GM19467 (cell line): ENCODE measurements around the gene MAPK14.
"Not testable (repeated sequence)": the region's sequence is repeated elsewhere in the genome, so short reads cannot be mapped to it uniquely, and the experiment has no call there.

Source experiments
- ATAC-seq: cut with Tn5 transposase; IDR thresholded peaks from one replicate; pipeline ENCODE4 v1.9.1; 2021; ENCODE audit warnings: mild to moderate bottlenecking, moderate library complexity; ENCODE audit not compliant: unreplicated experiment

MAPK14 gene

DNA sequence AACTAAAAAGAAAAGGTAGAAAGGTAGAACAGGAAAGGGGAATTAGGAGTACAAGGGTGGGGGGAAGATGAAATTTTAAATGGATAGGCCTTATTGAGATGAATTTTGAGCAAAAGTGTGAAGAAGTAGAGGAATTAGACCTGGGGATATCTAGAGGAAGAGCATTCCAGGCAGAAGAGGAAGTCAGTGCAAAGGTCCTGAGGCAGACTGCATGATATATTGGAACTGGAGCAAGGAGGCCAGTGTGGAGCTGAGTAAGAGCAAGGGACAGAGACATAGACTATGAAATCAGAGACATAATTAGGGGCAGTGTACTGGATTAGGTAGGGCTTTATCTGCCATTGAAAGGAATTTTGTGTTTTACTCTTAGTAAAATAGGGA, 40.4 kb downstream of the MAPK14 start:
- no peak for ATAC-seq

GRCh38 chr6:36068586-36068985, 41.0 kb downstream of the MAPK14 start:
- ATAC-seq = no peak

DNA sequence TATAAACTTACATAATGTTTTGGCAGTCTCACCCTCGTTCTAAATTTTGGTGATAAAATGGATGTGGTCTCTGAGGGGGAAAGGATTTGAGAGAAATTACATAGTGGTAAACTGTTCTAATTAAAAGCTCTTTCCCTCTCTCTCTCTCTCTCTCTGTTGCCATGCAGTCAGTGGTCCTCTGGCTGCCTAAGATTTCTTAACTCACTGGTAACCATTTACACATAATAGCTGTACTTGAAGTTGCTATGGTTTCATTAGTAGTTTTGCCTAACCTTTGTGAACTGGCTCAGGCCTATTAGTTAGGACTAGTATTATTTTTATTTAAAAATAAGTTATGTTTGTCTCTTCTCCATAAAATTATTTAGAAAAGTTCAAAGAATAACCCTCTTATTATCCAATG, 42.0 kb downstream of the MAPK14 start:
- no peak for ATAC-seq

DNA sequence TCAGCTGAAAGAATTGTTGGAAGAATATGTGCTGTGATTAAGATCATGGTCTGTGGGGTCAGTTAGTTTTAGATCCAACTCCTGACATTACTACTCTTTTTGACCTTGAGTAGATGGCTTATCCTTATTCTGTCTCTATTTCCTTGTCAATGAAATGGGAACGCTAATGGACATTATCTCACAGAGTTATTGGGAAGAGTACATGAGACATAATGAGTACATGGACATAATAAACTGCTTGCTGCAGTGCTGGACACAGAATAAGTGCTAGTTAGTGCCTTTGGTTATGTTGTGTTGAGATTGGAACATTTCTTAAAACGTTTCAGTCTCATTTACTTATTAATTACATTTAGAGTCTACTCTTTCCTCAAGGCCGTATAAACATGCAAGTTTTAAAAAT, 42.6 kb downstream of the MAPK14 start:
- no peak for ATAC-seq

GRCh38 chr6:36071281-36071680, 43.7 kb downstream of the MAPK14 start:
- ATAC-seq = no peak

GRCh38 chr6:36071714-36072113, 44.1 kb downstream of the MAPK14 start:
- no peak for ATAC-seq

DNA sequence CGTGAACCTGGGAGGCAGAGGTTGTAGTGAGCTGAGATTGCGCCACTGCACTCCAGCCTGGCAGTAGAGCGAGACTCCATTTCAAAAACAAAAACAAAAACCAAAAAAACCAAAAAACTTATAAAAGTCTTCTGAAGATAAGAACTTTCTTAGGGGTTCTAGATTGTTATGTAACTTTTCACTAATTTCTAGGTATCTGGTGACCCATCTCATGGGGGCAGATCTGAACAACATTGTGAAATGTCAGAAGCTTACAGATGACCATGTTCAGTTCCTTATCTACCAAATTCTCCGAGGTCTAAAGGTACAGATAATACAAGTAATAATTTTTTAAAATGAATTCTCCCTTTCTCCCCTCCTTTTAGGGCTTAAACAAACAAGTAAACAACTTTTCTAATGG, 45.1 kb downstream of the MAPK14 start:
- no peak for ATAC-seq

DNA sequence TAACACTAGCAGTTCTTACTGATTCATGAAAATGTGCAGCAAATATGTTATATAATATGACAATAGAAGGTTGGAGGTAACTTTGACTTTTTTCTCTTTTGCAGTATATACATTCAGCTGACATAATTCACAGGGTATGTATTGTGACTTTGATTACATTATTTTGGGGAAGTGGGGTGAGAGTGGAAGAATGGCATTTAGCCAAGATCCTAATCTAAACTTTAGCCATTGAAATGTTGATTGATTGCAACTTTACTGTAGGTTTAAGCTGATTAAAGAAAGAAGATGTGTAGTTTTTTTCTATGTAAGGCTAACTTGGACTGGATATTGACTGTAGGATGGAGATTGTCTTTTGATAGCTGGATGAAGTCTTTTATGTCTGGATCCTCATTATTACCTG, 46.0 kb downstream of the MAPK14 start:
- ATAC-seq = no peak

DNA sequence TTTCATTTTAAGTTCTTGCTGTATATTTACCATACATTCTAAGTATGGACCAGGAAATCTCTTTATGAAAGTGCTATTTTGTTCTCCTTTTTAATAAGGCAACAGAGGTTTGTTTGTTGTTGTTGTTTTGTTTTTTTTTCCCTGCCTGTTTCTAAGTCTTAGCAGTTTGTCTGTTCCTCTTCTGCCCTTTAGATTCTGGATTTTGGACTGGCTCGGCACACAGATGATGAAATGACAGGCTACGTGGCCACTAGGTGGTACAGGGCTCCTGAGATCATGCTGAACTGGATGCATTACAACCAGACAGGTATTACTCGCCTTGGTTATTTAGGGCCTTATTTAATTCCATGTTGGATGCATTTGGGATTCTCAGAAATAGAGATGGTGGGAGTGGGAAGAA, 48.0 kb downstream of the MAPK14 start:
- ATAC-seq = no peak

DNA sequence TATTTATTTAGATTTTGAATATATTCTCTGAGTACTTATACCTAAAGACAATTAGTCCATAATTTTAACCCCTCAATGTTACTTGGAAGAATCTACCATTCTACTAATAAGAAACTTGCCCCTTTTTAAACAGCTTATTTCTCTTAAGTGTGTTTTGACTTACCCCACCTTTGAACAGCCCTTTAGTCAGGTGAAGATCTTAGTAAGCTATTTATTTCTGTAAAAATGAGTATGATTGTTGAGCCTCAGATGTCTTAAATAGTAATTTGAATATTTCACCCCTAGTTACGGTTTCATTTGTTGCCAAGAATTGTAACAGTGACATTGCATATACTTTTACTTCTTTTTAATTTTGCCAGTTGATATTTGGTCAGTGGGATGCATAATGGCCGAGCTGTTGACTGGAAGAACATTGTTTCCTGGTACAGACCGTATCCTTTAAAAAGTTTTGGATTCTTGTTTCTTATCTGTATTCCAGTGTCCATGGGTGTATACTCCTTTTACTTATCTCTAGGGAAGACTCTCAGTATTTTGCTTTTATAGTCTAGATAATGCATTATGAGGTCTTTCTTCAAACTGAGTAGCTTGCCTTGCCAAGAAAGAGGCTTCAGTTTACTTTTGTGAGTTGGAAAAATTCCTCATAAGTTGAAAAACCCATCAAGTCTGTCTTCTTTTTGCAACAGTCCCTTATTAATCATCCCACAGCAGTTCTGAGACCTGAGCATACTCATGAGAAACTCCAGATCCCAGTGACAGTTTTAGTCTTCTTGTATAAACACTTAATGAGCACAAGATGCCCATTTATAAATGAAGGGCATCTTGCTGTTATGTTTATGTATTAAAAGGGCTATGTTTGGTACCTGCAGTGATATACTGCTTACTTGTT, 48.8 kb downstream of the MAPK14 start:
- no peak for ATAC-seq

DNA sequence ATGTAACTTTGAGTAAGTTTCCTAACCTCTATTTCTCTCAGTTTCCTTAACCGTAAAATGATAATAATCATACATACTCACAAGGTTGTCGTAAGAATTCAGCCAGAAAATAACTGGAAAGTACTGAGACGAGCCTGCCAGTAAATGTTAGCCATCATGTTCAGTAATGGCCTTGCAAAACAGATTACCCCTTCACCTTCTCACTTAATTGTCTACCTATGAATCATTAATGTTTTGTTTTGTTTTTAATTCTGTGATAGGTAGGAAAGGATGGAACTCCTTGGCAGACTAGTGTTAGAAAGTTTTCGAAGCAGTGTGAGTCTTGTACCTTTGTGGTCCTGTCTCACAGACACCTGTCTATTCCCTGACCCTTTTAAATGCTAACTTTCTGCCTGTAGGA, 50.6 kb downstream of the MAPK14 start:
- ATAC-seq = no peak

DNA sequence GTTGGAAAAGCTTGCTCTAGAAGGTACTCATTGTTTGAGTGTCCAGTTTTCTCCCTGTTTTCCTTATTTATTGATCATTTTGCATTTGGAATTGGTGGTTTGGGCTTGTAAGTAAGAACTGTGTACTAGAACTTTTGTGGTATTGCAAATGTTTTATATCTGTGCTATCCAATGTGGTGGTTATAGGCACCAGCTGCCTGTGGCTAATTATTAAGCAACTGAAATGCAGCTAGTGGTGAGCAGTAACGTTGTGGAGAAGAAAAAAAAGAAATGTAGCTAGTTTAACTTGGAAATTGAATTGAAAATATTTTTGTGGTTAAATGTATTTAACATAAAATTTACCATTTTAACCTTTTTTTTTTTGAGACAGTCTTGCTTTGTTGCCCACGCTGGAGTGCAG, 52.0 kb downstream of the MAPK14 start:
- ATAC-seq = no peak

DNA sequence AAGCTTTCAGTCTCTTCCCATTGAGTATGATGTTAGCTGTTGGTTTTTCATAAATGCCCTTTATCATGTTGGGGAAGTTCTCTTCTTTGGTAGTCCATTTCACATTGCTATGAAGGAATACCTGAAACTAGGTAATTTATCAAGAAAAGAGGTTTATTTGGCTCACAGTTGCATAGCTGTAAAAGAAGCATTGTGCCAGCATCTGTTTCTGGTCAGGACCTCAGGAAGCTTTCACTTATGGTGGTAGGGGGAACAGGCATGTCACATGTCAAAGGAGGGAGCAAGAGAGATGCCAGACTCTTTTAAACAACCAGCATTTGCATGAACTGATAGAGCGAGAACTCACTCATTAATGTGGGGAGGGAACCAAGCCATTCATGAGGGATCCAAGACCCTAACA, 54.7 kb downstream of the MAPK14 start:
- ATAC-seq = no peak

GRCh38 chr6:36083446-36083845, 55.8 kb downstream of the MAPK14 start:
- no peak for ATAC-seq

DNA sequence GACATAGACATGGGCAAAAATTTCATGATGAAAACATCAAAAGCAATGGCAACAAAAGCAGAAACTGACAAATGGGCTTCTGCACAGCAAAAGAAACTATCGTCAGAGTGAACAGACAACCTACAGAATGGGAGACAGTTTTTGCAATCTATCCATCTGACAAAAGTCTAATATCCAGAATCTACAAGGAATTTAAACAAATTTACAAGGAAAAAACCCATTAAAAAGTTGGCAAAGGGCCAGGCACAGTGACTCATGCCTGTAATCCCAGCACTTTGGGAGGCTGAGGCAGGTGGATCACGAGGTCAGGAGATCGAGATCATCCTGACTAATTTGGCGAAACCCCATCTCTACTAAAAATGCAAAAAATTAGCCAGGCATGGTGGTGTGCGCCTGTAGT, 60.6 kb downstream of the MAPK14 start:
- ATAC-seq = not testable (repeated sequence)

- no peak for ATAC-seq
Measured at GRCh38 chr6:36089048-36089447, 61.4 kb downstream of the MAPK14 start.

DNA sequence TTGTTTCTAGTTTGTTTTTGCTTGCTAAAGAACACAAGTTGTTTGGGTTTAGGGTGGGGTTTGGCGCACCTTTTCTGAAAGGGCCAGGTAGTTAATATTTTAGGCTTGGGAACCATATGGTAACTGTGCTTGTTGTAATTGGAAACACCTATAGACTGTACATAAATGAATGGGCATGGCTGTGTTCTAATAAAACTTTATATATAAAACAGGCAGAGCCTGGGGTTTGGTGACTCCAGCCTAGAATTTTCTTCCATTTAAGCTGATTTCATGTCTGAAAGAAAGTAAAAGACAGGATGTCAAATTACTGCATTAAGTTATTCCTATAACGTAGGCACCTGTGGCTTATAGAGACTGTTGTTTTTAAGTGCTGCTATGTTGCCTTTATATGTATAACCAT, 66.6 kb downstream of the MAPK14 start:
- no peak for ATAC-seq

DNA sequence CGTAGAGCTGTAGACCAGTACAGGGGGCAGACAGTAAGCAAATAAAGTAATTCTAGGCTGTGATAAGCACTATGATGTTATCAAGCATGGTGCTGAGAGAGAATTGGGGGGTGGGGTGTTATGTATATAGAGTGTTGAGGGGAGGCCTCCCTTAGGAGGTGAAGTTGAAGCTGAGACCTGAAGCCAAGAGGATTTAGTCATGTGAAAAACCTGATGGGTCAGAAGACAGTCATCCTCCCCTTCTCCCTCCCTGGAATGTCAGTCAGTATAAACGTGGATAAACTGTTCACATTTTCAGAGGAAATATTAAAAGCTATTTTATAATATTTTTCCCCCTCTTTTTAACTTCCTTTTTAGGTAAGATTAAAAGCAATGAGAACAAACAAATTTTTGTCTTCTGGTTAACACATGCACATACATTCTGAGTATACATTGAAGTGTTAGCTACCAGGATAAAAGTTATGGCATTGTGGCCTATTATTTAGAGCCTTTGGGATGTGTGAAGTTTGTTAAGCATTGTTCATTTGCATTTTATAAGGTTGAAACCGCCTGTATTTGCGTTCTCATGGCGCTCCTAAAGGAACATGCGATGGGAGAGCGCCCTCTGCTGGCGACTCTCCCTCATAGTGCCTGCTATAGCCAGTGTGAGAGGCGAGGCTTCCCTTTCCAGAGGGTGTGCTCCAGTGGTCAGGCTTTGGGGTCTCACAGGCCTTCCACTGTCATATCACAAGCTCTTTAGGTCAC, 67.3 kb downstream of the MAPK14 start:
- no peak for ATAC-seq

DNA sequence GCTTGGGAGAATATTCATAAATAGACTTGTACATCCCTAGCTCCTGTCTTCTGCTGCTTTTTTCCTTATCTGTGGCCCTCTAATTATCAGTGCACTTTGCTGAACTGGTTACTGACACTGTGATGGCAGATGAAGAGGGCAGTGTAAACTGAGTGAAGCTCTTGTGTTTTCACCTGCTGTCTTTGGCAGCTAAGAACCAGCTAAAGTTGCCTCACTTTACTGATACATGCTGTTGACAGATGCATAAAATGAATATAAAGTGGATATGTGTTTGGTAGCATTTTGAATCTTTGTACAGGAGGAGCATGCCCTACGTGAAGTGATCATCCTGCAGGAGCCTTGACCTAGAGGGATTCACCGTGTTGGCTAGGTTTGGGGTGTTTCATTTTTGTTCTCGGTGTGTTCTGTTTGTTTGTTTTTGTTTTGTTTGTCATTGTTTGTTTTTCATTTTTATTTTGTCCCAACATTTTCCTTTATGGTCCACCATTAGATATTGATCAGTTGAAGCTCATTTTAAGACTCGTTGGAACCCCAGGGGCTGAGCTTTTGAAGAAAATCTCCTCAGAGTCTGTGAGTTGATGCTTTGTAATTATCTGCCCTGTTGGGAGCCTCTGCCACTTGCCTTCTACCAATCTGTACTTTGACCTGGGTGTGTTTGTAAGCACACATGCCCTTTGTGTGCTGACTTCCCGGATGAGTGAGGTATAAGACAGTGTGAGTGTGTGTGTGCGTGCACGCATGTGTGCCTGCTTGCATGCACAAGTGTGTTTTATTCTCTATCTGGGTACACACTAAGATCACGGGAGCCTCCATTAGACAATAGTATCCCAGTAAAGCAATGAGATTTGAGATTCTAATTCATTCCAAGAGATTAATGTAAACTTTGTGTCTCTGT, 68.1 kb downstream of the MAPK14 start:
- ATAC-seq = no peak

DNA sequence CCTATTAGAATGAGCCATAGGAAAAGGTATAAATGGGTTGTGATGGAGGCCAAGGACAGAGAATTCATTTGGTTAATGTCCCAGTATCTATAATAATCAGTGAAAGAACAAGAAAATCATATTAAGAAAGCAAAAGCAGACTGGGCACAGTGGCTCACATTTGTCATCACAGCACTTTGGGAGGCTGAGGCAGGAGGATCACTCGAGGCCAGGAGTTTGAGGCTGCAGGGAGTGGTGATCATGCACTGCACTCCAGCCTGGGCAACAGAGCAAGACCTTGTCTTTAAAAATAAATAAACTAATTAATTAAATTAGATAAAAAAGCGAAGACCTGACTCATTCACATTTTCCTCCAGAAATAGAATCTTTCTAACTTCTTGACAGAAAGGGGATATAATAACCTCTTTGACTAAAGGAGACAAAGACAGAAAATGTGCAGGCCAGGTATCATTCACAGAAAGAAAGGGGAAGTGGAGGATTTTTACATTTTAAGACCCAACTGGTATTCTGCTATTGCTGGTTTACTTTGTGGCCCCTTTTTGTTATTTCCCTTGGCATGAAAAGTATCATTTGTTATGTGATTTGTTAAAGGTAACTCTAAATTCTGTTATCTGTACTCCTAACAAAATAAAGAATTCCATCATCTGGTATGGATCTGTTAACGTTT, 70.8 kb downstream of the MAPK14 start:
- no peak for ATAC-seq
